Right ventricle myocardium superior (tissue), 1 donor: ENCODE results near the gene ZNF593. TPM values are rescaled to one million over a fixed set of nuclear protein-coding genes. Genes with fewer than 3 reads are reported as not detected.

Source experiments
- ATAC-seq: fragments of 200-7000 bp; cut with Tn5 transposase; one replicate; pipeline ENCODE4 v1.9.1; 2020; ENCODE audit warnings: mild to moderate bottlenecking; ENCODE audit not compliant: poor library complexity
- DNase-seq: peaks from one replicate; pipeline ENCODE4 v3.0.0-alpha.2; 2020
- intact Hi-C: fragments of 100-400 bp; cut with DNase I; formaldehyde crosslinking; loops from one replicate; pipeline ENCODE4 v1.11.2; 2022
- total RNA-seq: library from RNA; stranded (reverse); fragmentation: NEBNext Ultra II Directional; extraction: Animal tissue kit (Norgen Biotek cat#: 25700); gene quantifications from one replicate; pipeline ENCODE4 v1.2.1, GENCODE V29; 2021
- donor health status: DM: no; HTN: yes; CAD: no; lungs with severe emphysema.

The ZNF593 gene
- total RNA-seq, 1 donor from 2014 or later = 14.1 TPM

DNA sequence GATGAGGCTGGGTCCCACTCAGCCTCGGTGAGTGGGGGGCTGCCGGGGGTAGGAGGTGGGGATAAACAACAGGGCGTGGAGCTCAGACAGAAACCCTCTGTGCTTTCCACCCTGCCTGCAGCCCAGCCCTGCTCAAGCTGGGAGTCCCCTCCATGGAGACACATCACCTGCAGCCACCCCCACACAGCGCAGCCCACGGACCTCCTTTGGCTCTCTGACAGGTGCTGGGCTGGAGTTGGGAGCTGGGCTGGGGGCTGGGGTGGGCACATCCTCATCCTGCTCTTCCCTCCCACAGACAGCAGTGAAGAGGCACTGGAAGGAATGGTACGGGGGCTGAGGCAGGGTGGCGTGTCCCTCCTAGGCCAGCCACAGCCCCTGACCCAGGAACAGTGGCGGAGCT lies 18.8 kb downstream of the ZNF593 start:
- ATAC-seq = no peak
- intact Hi-C loops = loop anchor here (10.0 kb wide), 1 partner anchor 136 kb away; no protein-coding TSS in a partner anchor
- no peak for DNase-seq

DNA sequence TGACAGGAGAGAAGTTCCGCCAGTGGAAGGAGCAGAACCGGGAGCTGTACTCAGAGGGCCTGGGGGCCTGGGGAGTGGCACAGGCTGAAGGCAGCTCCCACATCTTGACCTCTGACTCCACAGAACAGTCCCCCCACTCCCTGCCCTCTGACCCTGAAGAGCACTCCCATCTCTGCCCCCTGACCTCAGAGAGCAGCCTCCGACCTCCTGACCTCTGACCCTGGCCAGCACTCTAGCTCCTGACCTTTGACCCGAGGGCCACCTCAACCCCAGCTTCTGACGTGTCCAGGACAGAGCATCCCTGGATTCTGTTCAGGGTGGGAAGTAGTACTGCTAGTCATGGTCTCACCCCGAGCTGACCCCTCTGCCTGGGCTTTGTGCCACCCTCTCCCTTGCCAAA lies 19.6 kb downstream of the ZNF593 start:
- intact Hi-C loops = loop anchor here (10.0 kb wide), 1 partner anchor 135 kb away; no protein-coding TSS in a partner anchor
- DNase-seq (no peak), ATAC-seq (no peak)

DNA sequence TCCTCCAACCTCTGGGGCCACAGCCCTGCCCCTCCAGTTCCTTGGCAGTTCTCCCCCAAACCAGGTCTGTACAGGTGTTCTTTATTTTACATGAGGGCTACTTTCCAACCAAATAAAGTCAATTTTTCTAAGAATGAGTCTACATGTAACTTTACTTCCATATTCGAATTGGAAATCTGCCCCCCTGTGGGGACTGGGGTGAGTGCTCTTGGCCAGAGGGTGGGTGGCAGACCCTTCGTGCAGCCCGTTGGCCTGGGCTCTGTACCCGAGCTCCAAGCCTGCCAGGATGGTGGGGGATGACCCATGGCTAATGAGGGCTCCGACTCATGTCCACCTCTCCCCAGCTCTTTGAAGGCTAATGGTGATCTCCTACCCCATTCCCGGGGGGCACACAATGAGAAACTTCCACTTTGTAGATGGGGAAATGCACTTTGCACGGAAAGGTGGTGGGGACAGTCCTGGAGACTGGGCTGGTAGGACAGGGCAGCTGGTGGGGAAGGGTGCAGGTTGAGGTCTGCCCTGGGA lies 20.1 kb downstream of the ZNF593 start:
- intact Hi-C loops = loop anchor here (10.0 kb wide), 1 partner anchor 135 kb away; no protein-coding TSS in a partner anchor
- ATAC-seq = no peak
- DNase-seq = no peak

- ATAC-seq (no peak), DNase-seq (no peak)
- intact Hi-C loops = no loop called here
Observed at GRCh38 chr1:26190373-26190987, 20.8 kb downstream of the ZNF593 start, which contains the start of gene CATSPER4. Gene CATSPER4, plus strand, starts transcription at chr1:26190602. Its CDS starts 26 bp downstream, at chr1:26190628.

DNA sequence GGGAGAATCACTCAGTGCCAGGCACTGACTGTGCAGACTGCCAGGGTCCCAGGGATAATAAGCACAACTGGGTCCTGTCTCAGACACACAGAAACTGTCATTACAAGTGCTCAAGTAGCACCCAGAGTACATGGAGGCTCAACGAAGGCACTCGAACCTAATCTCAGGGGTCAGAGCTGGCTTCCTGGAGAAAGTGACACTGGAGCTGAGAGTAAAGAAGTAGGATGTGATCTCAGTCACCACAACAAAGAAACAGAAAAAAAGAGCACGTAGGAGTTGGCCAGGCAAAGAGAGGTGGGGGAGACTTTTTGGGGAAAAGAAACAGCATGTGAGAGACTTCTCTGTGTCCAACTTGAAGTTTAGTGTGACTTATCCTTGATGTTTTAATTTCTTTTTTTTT lies 22.0 kb downstream of the ZNF593 start:
- no peak for DNase-seq
- no peak for ATAC-seq
- intact Hi-C loops = no loop called here

DNA sequence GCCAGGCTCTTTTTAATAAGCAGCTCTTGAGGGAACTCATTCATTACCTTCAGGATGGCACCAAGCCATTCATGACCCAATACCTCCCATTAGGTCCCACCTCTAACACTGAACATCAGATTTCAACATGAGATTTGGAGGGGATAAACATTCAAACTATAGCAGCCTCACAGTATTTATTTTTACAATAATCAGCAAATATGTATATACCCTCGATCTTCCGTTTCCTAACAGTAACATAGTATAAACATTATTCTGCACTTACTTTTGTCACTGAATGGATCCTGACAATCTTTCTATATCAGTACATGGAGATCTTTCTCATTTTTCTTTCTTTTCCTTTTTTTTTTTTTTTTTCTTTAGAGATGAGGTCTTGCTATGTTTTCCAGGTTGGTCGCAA lies 26.1 kb downstream of the ZNF593 start:
- ATAC-seq (no peak), DNase-seq (no peak)
- intact Hi-C loops = no loop called here

- ATAC-seq (no peak), DNase-seq (no peak)
- intact Hi-C loops = no loop called here
Observed at GRCh38 chr1:26197301-26197700, 27.6 kb downstream of the ZNF593 start.

- no peak for DNase-seq
- intact Hi-C loops = no loop called here
- ATAC-seq = no peak
Observed at GRCh38 chr1:26197813-26198212, 28.1 kb downstream of the ZNF593 start.

- no peak for DNase-seq
- ATAC-seq = no peak
- intact Hi-C loops = no loop called here
Observed at GRCh38 chr1:26200413-26200812, 30.7 kb downstream of the ZNF593 start.

GRCh38 chr1:26203642-26204318 lies 34.1 kb downstream of the ZNF593 start:
- no peak for DNase-seq
- ATAC-seq = no peak
- intact Hi-C loops = no loop called here

DNA sequence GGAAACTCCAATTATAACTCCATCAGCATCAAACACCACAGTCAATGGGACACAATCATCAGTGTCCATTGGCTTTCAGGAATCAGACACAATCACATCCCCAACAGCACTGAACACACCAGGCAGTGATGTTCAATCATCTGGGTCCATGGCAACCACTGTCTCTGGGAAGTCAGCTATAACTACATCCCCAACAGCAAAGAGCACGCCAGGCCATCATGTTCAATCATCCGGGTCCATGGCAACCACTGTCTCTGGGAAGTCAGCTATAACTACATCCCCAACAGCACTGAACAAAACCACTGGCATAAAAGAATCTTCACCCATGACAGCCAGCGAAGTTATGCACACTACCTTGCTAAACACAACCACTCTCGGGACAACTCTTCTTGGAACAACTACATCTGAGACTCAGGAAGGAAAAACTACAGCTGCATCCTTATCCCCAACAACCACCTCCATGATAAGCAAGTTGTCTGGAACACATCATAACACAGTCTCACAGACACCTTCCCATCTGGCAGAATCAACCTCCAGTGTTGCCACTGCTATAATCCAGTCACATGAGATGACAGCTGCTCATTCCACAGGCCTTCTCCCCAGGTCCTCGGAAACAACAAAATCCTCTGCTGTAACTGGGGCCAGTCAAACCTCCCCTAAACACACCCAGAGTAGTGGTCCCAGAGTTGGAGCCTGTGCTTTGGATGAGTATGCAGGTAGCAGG lies 40.6 kb downstream of the ZNF593 start:
- DNase-seq (no peak), ATAC-seq (peak; percentile 69)
- intact Hi-C loops = no loop called here

GRCh38 chr1:26212726-26213125 lies 43.0 kb downstream of the ZNF593 start:
- ATAC-seq (no peak), DNase-seq (no peak)
- intact Hi-C loops = no loop called here

DNA sequence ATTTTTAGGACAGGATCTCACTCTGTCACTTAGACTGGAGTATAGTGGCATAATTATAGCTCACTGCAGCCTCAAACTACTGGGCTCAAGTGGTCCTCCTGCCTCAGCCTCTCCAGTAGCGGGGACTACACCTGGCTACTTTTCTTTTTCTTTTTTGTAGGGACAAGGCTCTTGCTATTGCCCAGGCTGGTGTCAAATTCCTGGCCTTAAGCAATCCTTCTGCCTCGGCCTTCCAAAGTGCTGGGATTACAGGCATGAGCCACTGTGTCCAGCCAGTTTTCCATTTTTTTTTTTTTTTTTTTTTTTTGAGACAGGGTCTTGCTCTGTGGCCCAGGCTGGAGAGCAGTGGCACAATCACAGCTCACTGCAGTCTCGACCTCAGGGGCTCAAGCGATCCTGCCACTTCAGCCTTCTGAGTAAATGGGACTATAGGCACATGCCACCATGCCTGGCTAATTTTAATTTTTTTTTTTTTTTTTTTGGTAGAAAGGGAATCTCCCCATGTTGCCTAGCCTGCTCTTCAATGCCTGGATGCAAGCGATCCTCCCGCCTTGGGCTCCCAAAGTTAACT lies 43.7 kb downstream of the ZNF593 start:
- DNase-seq (no peak), ATAC-seq (no peak)
- intact Hi-C loops = no loop called here

DNA sequence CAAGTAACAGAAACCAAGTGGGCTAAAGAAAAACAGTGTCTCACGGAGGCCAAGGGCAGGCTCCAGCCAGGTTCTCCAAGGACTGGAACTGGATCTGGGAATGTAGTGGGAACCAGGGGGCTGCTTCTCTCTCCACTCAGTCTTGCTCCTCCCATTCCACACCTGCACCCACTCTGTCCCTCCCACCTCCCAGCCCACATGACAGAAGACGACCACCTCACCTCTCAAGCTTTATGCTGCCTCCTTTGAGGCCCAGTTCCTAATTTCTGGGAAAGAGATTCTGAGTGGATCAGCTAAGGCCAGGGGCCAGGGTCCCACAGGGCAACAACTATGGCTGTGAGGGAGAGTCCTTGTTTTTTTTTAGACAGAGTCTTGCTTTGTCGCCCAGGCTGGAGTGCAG lies 45.5 kb downstream of the ZNF593 start:
- DNase-seq = no peak
- ATAC-seq = no peak
- intact Hi-C loops = no loop called here

DNA sequence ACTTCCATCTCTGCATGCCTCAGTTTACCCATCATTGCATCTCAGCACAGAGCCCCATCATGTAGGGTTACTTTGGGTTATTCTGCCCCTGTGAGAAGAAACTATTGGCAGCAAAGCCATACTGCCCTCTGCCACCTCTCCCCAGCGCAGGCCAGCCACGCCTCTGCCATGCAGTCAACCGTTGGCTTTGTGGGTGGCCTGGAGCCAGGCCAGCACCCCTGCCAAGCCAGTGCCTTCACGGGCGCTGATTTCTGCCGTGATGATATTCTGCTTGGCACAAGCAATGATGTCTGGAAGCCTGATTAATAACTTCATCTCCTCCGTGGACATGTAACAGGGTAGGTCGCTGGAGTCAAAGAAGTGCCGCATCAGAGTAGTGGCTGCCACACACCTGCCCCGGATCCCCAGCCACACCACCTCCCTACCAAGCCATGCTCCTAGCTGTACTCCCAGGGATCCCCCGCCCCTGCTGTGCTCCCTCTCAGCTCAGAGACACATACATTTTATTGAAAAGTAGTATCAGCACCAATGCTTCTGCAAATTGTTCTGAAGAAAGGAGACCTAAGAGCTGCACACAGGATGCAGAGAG lies 49.3 kb downstream of the ZNF593 start:
- DNase-seq (peak; percentile 58), ATAC-seq (peak; percentile 81)
- intact Hi-C loops = no loop called here
